ENCODE results near the gene TEX52.
"Not testable (repeated sequence)": the region's sequence is repeated elsewhere in the genome, so short reads cannot be mapped to it uniquely, and the experiment has no call there.

The TEX52 gene

DNA sequence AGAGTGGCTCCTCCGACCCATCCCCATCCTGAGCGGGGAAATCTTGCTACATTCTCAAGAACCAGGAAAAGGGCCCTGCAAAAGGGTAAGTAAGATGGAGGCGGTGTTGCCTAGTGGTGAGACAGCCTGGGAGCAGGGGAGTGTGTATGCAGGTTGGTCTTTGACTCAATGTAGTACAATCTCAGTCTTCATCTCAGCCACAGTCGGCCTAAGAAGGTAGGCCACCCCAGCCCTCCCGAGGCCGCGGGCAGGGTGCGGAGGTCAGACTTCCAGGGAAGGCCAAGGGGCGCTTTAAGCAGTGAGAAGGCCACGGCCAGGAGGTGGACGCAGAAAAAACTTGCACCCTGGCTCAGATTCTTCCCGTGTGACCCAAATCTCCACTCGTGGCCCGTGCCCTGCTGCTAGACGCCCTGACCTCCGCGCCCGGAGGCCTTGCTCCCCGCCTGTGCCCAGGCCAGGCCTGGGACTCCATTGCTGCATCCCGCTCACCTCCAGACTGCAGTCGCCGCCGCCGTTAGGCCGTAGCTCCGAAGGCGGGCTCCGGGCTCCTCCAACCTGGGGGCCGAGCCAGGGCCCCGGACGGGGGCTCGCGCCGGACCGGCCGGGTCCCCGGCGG lies 19.7 kb upstream of the TEX52 start:
- DNase-seq (ENCODE audit: low spot score): peak; percentile 69
- TF ChIP-seq, protein P1, sequence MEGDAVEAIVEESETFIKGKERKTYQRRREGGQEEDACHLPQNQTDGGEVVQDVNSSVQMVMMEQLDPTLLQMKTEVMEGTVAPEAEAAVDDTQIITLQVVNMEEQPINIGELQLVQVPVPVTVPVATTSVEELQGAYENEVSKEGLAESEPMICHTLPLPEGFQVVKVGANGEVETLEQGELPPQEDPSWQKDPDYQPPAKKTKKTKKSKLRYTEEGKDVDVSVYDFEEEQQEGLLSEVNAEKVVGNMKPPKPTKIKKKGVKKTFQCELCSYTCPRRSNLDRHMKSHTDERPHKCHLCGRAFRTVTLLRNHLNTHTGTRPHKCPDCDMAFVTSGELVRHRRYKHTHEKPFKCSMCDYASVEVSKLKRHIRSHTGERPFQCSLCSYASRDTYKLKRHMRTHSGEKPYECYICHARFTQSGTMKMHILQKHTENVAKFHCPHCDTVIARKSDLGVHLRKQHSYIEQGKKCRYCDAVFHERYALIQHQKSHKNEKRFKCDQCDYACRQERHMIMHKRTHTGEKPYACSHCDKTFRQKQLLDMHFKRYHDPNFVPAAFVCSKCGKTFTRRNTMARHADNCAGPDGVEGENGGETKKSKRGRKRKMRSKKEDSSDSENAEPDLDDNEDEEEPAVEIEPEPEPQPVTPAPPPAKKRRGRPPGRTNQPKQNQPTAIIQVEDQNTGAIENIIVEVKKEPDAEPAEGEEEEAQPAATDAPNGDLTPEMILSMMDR (IDR thresholded peaks at IDR 0.05; ENCODE audit: extremely low read depth, insufficient read depth, missing control alignments): no peak
- in situ Hi-C loops (cut with MboI; ENCODE audit: low pct_unique_long_range_greater_than_20kb, low sequenced_read_pairs, unreplicated experiment): loop anchor here (25.0 kb wide), 1 partner anchor 161 kb away; no protein-coding TSS in a partner anchor

DNA sequence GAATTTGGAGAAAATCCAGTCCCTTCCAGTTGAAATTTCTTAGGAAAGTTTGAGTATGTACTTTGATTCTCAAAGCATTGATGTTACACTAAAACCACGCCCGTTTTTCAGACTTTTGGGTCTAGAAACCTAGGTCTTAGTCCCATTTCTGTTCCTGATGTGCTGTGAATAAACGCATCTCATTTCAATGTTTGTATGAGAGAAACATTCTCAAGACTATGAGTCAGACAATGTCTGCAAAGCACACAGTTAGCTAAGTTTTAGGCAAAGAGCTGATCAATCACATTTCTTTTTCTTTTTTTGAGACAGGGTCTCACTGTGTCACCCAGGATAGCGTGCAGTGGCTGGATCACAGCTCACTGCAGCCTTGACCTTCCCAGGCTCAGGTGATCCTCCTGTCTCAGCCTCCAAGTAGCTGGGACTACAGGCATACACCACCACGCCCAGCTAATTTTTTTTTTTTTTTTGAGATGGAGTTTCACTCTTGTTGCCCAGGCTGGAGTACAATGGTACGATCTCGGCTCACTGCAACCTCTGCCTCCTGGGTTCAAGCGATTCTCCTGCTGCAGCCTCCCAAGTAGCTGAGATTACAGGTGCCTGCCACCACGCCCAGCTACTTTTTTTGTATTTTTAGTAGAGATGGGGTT lies 12.3 kb upstream of the TEX52 start:
- DNase-seq (ENCODE audit: low spot score); in situ Hi-C loops (cut with MboI; ENCODE audit: low pct_unique_long_range_greater_than_20kb, low sequenced_read_pairs, unreplicated experiment): not testable (repeated sequence)

DNA sequence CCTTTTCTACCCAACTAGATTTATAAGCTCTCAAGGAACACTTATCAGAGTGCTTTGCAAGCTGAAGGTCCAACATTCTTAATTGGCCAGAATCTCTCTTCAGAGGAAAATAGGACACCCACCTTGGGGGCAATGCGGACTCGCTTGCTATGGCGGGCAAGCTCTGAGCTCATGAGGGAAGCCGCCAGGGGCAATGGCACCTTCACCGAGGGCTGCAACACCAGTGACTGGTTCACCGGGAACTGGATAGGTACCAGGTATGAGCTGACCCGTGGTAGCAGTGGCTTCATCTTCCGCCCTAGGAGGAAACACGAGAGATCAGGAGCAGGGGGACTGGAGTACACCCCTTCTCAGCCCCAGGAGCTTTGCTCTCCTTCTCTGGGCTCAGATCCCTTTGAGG lies 7.4 kb upstream of the TEX52 start:
- in situ Hi-C loops (cut with MboI; ENCODE audit: low pct_unique_long_range_greater_than_20kb, low sequenced_read_pairs, unreplicated experiment): no loop called here
- TF ChIP-seq, protein P1 (IDR thresholded peaks at IDR 0.05; ENCODE audit: extremely low read depth, insufficient read depth, missing control alignments): no peak
- no peak for DNase-seq (ENCODE audit: low spot score)

GRCh38 chr12:2863402-2863801 lies 6.6 kb upstream of the TEX52 start:
- in situ Hi-C loops (cut with MboI; ENCODE audit: low pct_unique_long_range_greater_than_20kb, low sequenced_read_pairs, unreplicated experiment); DNase-seq (ENCODE audit: low spot score): not testable (repeated sequence)

DNA sequence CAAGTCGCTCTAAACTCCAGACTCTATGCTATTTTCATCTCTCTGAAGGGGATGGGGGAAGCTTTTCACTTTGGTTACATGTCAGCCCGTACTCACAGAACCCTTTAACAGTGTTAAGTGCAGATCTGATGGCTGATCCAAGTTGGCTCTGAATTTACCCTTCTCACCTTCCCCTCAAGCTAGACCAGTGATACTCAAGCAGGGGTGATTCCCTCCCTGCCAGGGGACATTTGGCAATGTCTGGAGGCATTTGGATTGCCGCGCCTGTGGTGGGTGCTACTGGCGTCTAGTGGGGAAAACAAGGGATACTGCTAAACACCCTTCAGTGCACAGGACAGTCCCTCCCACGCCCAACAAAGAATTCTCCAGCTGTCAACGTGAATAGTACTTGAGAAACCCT lies 6.0 kb upstream of the TEX52 start:
- no peak for DNase-seq (ENCODE audit: low spot score)
- in situ Hi-C loops (cut with MboI; ENCODE audit: low pct_unique_long_range_greater_than_20kb, low sequenced_read_pairs, unreplicated experiment): no loop called here
- TF ChIP-seq, protein P1 (IDR thresholded peaks at IDR 0.05; ENCODE audit: extremely low read depth, insufficient read depth, missing control alignments): no peak

DNA sequence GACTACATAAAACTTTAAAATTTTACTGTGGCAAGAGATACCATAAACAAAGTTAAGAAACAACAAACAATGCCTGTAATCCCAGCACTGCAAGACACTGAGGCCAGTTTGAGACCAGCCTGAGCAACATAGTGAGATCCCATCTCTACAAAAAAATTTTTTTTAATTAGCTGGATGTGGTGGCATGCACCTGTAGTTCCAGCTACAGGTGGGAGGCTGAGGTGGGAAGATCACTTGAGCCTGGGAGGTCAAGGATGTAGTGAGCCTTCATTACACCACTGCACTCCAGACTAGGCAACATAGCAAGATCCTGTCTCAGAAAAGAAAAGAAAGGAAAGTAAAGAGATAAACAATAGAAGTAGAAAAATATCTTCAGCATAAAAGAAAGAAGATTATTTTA lies 3.3 kb upstream of the TEX52 start:
- in situ Hi-C loops (cut with MboI; ENCODE audit: low pct_unique_long_range_greater_than_20kb, low sequenced_read_pairs, unreplicated experiment): no loop called here

DNA sequence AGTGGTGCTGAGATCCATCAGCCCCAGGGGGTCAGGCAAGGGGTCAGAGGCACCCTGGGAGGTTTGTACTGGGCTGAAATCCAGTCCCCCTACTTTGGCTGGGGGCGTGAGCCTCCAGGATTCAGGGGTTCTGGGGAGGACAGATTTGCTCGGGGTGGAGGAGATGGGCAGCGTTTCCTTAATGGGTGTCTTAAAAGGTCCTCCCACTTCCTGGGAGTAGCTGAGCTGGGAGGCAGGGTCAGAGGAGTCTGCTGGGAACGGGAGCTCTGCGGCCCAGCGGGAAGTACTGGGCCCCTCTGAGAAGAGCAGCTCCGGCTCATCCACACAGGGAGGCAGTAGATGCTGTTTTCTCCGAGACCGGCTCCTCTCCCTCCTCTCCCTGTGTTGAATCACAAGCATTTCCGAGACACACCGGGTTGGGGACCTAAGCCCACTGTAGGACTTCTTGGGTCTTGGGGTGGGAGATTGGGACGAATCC lies 2.1 kb upstream of the TEX52 start:
- TF ChIP-seq, protein P1 (IDR thresholded peaks at IDR 0.05; ENCODE audit: extremely low read depth, insufficient read depth, missing control alignments): no peak
- no peak for DNase-seq (ENCODE audit: low spot score)
- in situ Hi-C loops (cut with MboI; ENCODE audit: low pct_unique_long_range_greater_than_20kb, low sequenced_read_pairs, unreplicated experiment): no loop called here

More for the DNA sequence above, 3.3 kb upstream of the TEX52 start:
- TF ChIP-seq, protein P1 (IDR thresholded peaks at IDR 0.05; ENCODE audit: extremely low read depth, insufficient read depth, missing control alignments): no peak
- no peak for DNase-seq (ENCODE audit: low spot score)

Data from GM13977 (cell line).